ENCODE measurements around the gene APC2. TPM values are rescaled to one million over a fixed set of nuclear protein-coding genes. Genes with fewer than 3 reads are reported as not detected.

The APC2 gene
- total RNA-seq, 2 donors from 2014 or later: 0.38 to 0.57 TPM

GRCh38 chr19:1489463-1490310 lies 39.8 kb downstream of the APC2 start:
- 41 to 52% methylated on average over 5 to 37 of the region's 37 CpGs for WGBS, 2 experiments (ENCODE audit: insufficient coverage in 1 of 2, insufficient read length in 1 of 2)
- DNase-seq: no peak
- Mint-ChIP-seq H3K9me3 (no peaks in the 10 kb centered on the region), H3K4me3 (peak overlapping the region; percentile 74), H3K4me1 (peaks cover 5% of the 10 kb centered on the region), H3K27ac (no peak overlapping the region), H3K27me3 (ENCODE audit: insufficient read depth) (peaks cover 29% of the 10 kb centered on the region), H3K36me3 (ENCODE audit: low read depth) (no peaks in the 10 kb centered on the region)
- Histone ChIP-seq H3K27me3 (ENCODE audit: control insufficient read depth, insufficient read depth, low read length, poor library complexity, severe bottlenecking) (peaks cover 16% of the 10 kb centered on the region), H3K9me3 (ENCODE audit: control insufficient read depth, low read length) (no peaks in the 10 kb centered on the region), H3K27ac (ENCODE audit: low read depth, low read length) (peak overlapping the region; percentile 95), H3K9ac (ENCODE audit: extremely low read depth, low read length, poor library complexity, severe bottlenecking) (peak overlapping the region; percentile 55), H3K36me3 (ENCODE audit: control insufficient read depth, insufficient read depth, low read length) (no peaks in the 10 kb centered on the region), H3K4me1 (ENCODE audit: control insufficient read depth, insufficient read depth, low read length) (no peaks in the 10 kb centered on the region), H3K4me3 (ENCODE audit: low read length) (peak overlapping the region; percentile 87)
- TF ChIP-seq CTCF (conservative IDR thresholded peaks at IDR 0.05): no peak

GRCh38 chr19:1490311-1491113 lies 40.6 kb downstream of the APC2 start, which contains the start of gene PCSK4:
Gene PCSK4 (minus strand): TSS chr19:1490350. CDS start chr19:1490346, 4 bp downstream.
- Histone ChIP-seq H3K27ac (ENCODE audit: low read depth, low read length) (peak within 1 kb of the TSS; percentile 95), H3K4me3 (ENCODE audit: low read length) (peak within 1 kb of the TSS; percentile 87), H3K27me3 (ENCODE audit: control insufficient read depth, insufficient read depth, low read length, poor library complexity, severe bottlenecking) (peaks cover 16% of the 10 kb centered on the region), H3K4me1 (ENCODE audit: control insufficient read depth, insufficient read depth, low read length) (no peaks in the 10 kb centered on the region), H3K9me3 (ENCODE audit: control insufficient read depth, low read length) (no peaks in the 10 kb centered on the region), H3K9ac (ENCODE audit: extremely low read depth, low read length, poor library complexity, severe bottlenecking) (peak within 1 kb of the TSS; percentile 55), H3K36me3 (ENCODE audit: control insufficient read depth, insufficient read depth, low read length) (no peaks in the 10 kb centered on the region)
- Mint-ChIP-seq H3K4me3 (peak within 1 kb of the TSS; percentile 74), H3K27me3 (ENCODE audit: insufficient read depth) (peaks cover 32% of the 10 kb centered on the region), H3K27ac (peak within 1 kb of the TSS; percentile 99), H3K36me3 (ENCODE audit: low read depth) (no peaks in the 10 kb centered on the region), H3K4me1 (peaks cover 5% of the 10 kb centered on the region), H3K9me3 (no peaks in the 10 kb centered on the region)
- no peak for TF ChIP-seq CTCF (conservative IDR thresholded peaks at IDR 0.05)
- 0% methylated on average over 43 to 74 of the region's 74 CpGs for WGBS, 2 experiments (ENCODE audit: insufficient coverage in 1 of 2, insufficient read length in 1 of 2)
- peak; percentile 100 for DNase-seq

GRCh38 chr19:1491114-1491848 lies 41.4 kb downstream of the APC2 start, which contains the start of gene REEP6:
Gene REEP6 (plus strand): TSS chr19:1491181. CDS start chr19:1491270, 89 bp downstream.
- TF ChIP-seq CTCF (conservative IDR thresholded peaks at IDR 0.05): peak; percentile 17
- WGBS, 2 experiments (ENCODE audit: insufficient coverage in 1 of 2, insufficient read length in 1 of 2): 6 to 9% methylated on average over 19 to 73 of the region's 73 CpGs
- Mint-ChIP-seq H3K4me3 (peak within 1 kb of the TSS; percentile 74), H3K27me3 (ENCODE audit: insufficient read depth) (peaks cover 32% of the 10 kb centered on the region), H3K27ac (peak within 1 kb of the TSS; percentile 99), H3K9me3 (no peaks in the 10 kb centered on the region), H3K4me1 (peaks cover 5% of the 10 kb centered on the region), H3K36me3 (ENCODE audit: low read depth) (no peaks in the 10 kb centered on the region)
- Histone ChIP-seq H3K9ac (ENCODE audit: extremely low read depth, low read length, poor library complexity, severe bottlenecking) (peak within 1 kb of the TSS; percentile 55), H3K27me3 (ENCODE audit: control insufficient read depth, insufficient read depth, low read length, poor library complexity, severe bottlenecking) (peaks cover 16% of the 10 kb centered on the region), H3K9me3 (ENCODE audit: control insufficient read depth, low read length) (no peaks in the 10 kb centered on the region), H3K36me3 (ENCODE audit: control insufficient read depth, insufficient read depth, low read length) (no peaks in the 10 kb centered on the region), H3K4me3 (ENCODE audit: low read length) (peak within 1 kb of the TSS; percentile 87), H3K27ac (ENCODE audit: low read depth, low read length) (peak within 1 kb of the TSS; percentile 95), H3K4me1 (ENCODE audit: control insufficient read depth, insufficient read depth, low read length) (no peaks in the 10 kb centered on the region)
- DNase-seq: no peak

Measured in endodermal cell (in vitro differentiated cells).